HG03280 (cell line): ENCODE data around the gene PDE3B.
"Not testable (repeated sequence)": the region's sequence is repeated elsewhere in the genome, so short reads cannot be mapped to it uniquely, and the experiment has no call there.

Experiments
- ATAC-seq: cut with Tn5 transposase; IDR thresholded peaks from one replicate; pipeline ENCODE4 v1.9.1; 2021; ENCODE audit warnings: mild to moderate bottlenecking, moderate library complexity; ENCODE audit not compliant: unreplicated experiment

PDE3B gene

DNA sequence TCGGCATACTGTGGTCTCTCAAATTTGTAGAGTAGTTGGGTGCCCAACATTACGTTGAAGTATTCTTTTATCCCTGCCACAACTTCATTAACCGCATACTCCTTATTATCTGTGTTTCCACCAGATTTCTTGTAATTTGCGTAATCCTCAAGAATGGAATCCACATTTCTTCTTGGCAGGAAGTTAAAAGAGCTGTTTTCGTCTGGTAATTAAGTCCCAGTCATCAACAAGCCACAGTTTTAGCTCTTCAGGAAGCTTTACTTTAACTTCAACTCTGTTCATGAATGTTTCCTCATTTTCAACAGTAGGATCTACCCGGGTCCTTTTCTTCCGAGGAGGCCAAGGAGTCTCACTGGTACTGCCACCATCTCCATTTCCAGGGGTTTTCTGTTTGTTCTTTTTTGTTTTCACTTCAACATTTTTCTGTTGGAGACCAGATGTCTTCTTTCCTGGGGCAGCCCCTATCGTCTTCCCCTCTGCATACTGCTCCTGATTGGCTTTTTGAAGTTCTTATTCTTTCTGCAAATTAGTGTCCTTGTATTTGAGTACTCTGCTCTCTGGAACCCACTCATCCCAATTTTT lies 30.3 kb downstream of the PDE3B start:
- ATAC-seq = no peak

DNA sequence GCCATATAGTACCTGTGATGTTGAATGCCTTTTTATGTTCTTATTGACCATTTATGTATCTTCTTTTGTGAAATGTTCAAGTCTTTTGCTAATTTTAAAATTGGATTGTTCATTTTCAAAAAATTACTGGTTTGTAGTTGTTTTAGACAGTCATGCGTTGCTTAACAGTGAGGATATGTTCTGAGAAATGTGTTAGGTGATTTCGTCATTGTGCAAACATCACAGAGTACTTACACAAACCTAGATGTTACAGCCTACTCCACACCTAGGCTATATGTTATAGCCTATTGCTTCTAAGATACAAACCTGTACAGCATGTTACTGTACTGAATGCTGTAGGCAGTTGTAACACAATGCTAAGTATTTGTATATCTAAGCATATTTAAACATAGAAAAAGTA lies 32.5 kb downstream of the PDE3B start:
- no peak for ATAC-seq

DNA sequence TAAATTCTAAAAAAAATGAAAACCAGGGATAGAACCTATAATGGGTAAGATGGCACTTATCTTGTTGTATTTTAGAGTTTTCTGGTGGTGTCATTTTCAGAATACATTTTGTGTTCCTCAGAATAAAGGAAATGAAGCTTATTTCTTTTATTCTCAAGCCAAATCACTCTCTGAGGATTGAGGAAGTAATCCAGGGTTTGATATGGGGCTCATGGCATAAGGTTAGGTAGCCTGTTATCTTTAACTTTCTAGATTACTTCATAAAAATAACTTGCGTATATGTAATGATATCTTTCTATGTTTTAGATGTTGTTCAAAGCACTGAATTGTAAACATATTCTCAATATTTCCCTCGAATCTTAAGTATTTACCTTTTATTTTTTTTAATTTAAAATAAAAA lies 33.5 kb downstream of the PDE3B start:
- ATAC-seq = no peak

DNA sequence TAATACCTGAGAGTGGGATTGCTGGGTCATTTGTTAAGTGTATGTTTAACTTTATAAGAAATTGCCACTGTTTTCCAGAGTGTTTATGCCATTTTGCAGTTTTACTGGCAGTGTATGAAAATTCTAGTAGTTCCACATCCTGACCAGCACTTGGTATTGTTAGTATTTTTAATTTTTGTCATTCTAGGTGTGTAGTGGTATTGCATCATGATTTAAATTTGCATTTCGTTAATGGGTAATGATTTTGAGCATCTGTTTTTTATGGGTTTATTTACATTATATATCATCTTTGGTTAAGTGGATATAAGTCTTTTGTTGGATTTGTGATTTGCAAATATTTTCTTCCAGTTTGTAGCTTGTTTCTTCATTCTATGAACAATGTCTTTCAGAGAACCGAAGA lies 34.7 kb downstream of the PDE3B start:
- no peak for ATAC-seq

DNA sequence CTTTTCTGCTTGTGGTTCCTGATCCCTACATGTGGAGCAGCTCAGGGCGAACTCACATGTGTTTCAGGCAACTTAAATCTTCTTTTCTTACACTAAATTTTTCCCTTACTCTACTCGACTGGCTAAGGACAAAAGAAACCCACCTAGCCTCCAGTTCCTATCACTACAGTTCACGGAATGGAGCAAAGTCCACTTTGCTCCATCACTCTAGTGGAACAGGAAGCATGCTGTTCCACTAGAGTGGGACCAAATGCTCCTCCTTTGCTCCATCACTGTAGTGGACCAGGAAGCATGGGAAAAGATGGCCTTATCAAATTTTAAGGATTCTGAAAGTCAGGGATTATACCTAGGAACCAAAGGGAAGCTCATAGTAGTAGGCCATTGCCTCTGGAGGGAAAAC lies 36.1 kb downstream of the PDE3B start:
- ATAC-seq = no peak

DNA sequence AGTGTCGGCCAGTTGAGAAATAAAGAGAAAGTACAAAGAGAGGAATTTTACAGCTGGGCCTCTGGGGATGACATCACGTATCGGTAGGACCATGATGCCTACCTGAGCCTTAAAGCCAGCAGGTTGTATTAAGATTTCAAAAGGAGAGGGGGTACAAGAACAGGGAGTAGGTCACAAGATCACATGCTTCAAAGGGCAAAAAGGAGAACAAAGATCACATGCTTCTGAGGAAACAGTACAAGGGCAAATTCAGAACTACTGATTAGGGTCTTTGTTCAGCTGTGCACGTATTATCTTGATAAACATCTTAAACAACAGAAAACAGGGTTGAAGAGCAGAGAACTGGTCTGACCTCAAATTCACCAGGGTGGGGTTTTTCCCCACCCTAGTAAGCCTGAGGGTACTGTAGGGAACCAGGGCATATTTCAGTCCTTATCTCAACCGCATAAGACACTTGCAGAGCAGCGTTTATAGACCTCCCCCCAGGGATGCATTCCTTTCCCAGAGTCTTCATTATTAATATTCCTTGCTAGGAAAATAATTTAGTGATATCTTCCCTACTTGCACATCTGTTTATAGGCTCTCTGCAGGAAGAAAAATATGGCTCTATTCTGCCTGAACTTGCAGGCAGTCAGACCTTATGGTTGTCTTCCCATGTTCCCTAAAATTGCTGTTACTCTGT lies 40.8 kb downstream of the PDE3B start:
- not testable (repeated sequence) for ATAC-seq

DNA sequence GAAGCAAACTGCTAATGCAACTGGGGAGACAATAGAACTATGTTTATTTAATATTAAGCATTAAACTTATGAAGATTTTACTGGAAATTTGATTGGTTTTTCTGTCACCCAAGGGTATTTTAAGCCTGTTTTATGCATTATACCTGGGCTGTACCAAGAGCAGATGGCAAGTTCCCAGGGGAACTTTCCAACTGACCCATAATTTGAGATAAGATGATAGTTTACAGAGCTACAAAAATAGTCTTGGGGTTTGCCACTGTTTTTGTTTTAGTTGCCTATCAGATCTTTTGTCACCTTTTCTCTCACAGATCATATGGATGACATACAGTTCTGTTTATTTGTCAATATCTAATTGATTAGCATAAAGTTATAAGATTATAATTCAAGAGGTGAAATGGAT lies 43.9 kb downstream of the PDE3B start:
- no peak for ATAC-seq

DNA sequence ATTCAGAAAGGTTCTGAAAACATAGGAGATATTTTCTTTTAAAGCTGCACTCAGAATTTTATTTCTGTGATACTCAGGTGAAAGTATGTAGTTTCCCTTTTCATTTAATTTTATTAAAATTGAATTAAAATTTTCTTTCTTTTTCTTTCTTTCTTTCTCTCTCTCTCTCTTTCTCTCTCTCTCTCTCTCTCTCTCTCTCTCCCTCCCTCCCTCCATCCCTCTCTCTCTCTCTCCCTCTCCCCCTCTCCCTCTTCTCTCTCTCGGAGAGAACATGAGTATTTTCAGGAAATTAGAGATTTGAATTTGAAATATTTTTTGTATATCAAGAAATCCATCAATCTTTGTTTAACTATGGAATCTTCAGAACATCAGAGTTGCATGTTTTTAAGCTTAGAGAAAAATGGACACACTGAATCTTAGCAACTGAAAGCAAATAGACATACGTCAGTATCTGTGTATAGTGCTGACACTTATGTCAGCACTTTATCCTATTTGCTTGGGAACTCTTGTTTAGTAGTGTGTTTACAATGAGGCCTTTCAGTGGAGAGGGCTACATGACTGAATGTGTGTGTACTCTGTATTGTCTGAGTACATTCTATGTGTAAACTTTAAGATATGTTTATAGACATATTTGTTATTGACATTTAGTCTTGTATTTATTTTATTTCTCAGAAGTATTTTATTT lies 44.5 kb downstream of the PDE3B start:
- ATAC-seq = no peak

DNA sequence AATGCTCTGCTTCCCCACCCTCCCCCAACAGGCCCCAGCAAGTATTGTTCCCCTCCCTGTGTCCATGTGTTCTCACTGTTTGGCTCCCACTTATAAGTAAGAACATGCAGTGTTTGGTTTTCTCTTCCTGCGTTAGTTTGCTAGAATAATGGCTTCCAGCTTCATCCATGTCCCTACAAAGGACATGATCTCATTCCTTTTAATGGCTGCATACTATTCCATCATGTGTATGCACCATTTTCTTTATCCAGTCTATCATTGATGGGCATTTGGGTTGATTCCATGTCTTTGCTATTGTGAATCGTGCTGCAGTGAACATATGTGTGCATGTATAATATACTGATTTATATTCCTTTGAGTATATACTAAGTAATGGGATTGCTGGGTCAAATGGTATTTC lies 52.1 kb downstream of the PDE3B start:
- ATAC-seq = not testable (repeated sequence)

DNA sequence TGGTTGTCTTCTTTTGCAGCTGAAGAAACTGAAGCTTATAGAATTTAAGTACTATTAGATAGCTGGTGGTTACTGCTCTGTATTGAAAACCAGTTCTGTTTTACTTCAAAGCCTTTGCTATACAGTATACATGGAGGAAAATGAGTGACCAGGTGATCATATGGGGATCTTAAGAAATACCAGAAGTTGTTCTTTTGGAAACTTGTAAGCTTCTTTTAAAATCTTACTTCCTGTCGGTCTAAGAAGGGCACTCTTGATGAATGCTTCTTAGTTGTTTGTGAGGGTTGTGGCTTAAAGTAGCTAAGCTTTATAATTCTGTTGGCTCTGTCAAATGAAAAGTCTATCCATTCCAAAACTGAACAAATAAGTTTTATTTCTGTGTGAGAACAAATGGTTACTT lies 55.2 kb downstream of the PDE3B start:
- ATAC-seq = no peak

DNA sequence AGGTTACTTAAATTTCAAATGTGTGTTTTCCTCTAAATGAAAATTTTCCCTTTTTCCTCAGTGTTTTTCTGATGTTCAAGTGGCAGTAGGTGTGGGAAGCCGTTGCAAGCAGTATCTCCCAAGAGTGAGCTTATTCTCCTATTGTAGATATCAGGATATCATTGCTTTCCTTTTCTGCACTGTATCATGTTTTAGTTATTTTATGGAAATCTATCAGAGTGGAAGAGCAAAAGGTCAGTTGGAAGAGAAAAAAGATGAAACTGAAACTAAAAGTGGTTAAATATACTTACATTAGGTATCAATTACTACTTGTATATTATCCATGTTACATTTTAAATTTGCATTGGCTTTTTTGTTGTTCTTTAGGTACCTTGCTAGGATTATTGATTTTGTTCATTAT lies 57.0 kb downstream of the PDE3B start:
- no peak for ATAC-seq

DNA sequence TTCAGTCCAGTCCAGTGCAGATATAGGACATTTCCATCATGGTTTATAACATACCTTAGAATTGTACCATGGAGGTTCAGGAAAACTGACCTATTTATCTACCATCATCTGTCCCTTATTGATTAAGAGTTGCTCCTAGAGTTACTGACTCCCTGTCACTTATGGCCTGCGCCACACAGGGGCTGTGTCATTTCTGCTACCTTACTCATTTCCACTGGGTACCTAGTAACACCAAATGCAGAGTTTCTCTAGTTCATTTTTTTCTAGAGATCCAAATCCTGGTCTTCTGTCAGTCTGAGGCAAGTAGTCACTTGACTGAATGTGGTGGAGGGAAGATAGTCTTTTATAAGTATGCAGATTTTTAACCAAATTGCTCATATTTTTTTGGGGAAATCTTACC lies 59.2 kb downstream of the PDE3B start:
- ATAC-seq = no peak

DNA sequence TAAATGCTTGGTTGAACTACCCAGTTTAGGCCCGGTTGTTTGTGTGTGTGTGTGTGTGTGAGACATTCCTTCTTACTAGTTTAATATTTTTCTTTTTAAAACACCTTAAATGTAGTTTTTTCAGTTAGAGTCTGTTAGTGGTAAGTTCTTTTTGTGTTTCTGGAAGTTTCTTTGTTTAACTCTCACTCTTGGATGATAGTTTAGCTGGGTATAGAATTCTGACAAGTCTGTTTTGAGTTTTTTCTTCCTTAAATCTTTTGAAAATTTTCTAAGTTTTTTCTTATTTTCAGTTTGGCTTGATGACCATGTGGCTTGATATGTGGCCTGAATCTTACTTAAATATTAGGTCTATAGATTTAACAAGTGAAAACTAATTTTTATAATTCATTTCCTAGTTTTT lies 60.1 kb downstream of the PDE3B start:
- no peak for ATAC-seq

DNA sequence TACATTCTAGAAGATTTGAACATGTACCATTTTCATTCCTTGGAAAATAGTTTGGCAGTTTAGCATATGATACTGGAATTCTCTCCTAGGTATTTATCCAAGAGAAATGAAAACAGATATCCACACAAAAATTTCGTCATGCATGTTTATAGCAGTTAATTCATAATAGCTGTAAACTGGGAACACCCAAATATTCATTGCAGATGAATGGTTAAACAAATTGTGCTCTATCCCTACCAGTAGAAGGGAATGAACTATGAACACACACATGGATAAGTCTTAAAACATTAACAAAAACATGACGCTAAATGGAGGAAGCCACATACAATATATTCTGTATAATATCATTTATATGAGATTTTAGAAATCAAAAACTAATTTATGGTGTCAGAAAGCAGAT lies 61.5 kb downstream of the PDE3B start:
- no peak for ATAC-seq

DNA sequence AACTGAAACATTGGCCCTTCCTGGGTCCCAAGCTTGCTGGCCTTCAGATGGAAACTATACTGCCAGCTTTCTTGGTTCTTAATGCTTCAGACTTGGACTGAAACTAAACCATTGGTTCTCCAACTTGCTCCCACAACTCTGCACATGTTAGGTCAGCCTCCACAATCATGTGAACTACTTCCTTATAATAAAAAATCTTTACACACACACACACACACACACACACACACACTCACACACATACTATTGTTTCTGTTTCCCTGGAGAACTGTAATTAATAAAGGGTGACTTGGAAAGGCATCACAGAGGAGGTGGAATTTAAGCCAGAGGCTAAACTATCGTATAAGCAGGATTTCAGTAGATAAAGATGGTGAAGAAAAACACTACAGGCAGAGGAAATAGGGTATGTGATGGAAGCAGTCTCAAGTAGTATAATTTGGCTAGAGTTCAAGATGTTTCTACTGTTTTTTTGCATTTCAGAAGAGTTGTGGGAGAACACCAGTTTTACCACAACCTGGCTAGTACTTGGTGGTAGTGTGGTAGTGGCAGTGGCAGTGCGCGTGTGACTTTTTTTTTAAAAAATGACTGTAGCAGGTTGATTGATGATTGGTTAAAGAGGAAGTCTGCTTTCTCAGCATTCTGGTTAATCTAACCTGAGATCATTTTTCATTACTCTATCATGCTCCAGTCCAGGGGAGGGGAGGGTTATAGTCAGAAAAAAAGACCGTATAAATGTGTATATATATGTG lies 70.1 kb downstream of the PDE3B start:
- ATAC-seq = no peak

DNA sequence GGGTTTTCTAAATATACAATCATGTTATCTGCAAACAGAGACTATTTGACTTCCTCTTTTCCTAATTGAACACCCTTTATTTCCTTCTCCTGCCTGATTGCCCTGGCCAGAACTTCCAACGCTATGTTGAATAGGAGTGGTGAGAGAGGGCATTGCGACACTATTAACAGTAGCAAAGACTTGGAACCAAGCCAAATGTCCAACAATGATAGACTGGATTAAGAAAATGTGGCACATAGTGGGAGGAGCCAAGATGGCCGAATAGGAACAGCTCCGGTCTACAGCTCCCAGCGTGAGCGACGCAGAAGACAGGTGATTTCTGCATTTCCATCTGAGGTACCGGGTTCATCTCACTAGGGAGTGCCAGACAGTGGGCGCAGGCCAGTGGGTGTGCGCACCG lies 72.1 kb downstream of the PDE3B start:
- not testable (repeated sequence) for ATAC-seq

DNA sequence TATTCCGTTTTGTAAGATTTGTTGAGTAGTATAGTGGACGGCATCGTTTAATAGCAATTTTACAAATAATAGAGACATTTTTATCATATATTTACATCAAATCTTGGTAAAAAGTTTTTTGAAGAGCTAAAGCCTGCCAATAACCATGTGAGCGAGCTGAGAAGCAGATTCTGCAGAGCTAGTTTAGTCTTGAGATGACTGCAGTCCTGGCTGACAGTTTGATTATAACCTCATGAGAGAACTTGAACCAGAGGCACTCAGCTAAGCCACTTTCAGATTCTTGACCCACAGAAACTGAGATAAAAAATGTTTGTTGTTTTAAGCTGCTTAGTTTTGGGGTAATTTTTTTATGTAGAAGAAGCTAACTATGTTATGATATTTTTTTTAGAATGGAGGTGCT lies 78.9 kb downstream of the PDE3B start:
- ATAC-seq = no peak

DNA sequence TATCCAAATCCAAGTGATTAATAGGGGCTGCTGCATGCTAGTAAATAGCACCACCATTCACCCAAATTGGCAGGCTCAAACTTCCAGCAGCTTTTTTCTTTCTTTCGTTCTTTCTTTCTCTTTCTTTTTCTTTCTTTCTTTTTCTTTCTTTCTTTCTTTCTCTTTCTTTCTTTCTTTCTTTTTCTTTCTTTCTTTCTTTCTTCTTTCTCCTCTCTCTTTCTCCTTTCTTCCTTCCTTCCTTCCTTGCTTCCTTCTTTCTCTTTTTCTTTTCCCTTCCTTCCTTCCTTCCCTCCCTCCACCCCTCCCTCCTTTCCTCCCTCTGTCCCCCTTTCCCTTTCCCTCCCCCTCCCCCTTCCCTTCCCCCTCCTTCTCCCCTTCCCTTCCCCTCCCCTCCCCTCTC lies 81.5 kb downstream of the PDE3B start:
- no peak for ATAC-seq

DNA sequence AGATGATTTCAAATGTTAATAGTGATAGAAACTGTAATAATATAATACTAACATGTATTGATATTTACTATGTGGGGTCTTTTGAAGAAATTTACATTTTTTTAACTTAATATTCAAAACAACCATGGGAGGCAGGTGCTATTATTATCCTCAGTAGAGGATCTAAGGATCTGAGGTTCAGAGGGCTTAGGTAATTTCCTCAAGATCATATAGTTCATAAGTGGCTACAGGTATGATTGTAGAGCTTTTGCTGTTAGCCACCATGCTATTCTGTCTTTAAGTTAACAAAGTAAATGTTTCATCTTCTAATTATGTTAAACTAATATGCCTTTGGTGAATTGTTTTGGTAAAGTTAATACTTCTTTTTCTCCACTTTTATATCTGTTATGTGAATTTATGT lies 83.6 kb downstream of the PDE3B start:
- no peak for ATAC-seq

DNA sequence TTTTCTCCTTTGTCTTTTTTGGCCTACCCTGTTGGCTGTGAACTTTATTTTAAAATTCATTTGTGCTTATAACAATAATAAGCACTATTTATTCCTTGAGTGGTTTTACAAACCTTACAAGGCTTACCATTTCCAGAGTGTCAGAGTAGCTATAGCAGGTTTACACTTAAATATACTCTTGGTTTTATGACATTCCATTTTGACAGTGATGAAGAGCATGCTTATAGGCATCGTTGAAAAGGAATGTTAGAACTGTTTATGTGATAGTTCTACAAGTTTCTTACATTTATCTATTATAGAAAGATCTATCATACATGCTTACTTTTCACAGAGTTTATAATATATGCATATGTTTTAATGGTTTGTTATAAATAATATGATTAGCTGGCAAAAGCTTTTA lies 84.1 kb downstream of the PDE3B start:
- no peak for ATAC-seq

DNA sequence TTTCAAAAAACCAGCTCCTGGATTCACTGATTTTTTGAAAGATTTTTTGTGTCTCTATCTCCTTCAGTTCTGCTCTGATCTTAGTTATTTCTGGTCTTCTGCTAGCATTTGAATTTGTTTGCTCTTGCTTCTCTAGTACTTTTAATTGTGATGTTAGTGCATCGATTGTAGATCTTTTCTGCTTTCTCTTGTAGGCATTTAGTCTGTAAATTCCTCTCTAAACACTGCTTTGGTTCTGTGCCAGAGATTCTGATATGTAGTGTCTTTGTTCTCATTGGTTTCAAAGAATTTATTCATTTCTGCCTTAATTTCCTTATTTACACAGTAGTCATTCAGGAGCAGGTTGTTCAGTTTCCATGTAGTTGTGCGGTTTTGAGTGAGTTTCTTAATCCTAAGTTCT lies 96.9 kb downstream of the PDE3B start:
- ATAC-seq = not testable (repeated sequence)

DNA sequence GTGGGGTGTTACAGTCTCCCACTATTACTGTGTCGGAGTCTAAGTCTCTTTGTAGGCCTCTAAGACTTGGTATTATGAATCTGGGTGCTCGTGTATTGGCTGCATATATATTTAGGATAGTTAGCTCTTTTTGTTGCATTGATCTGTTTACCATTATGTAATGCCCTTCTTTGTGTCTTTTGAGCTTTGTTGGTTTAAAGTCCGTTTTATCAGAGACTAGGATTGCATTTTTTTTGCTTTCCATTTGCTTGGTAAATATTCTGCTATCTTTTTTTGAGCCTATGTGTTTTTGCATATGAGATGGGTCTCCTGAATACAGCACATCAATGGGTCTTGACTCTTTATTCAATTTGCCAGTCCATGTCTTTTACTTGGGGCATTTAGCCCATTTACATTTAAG lies 97.6 kb downstream of the PDE3B start:
- ATAC-seq = no peak
